HCT116 (cell line): ENCODE data around the gene NINJ2. TPM values are rescaled to one million over a fixed set of nuclear protein-coding genes. Genes with fewer than 3 reads are reported as not detected.

Experiments used
- ATAC-seq: fragments of 200-7000 bp; cut with Tn5 transposase; 2 replicates; pipeline ENCODE4 v1.9.1; 2020; ENCODE audit warnings: mild to moderate bottlenecking, moderate library complexity
- BruUV-seq: library from RNA; stranded (reverse); fragments of 400-500 nt; replicated peaks from 2 replicates; lab custom pipeline; 2021; lab: Mats Ljungman, UMichigan
- CTCF ChIA-PET: fragments of 300-600 bp; sonication (Branson Sonifier 250); formaldehyde crosslinking; loops from one replicate; lab custom pipeline; 2021; ENCODE audit warnings: antibody characterized with exemption; lab: Charles Lee
- POLR2A ChIA-PET: fragments of 300-600, 350-600 bp; sonication (Branson Sonifier 250); formaldehyde crosslinking; loops from one replicate; lab custom pipeline; 2021; ENCODE audit warnings: antibody characterized with exemption; lab: Charles Lee
- RAD21 ChIA-PET, 2 experiments: fragments of 300-600 bp; sonication (Branson Sonifier 250); formaldehyde crosslinking; loops; one replicate each; lab custom pipeline; 2023; ENCODE audit warnings: low total read pairs in 2 of 2; ENCODE audit not compliant: uncharacterized antibody in 2 of 2, unreplicated experiment in 2 of 2, low non-redundant PET in 1 of 2; lab: Charles Lee
- DNase-seq: peaks from one replicate; pipeline ENCODE4 v3.0.0-alpha.2; 2010; ENCODE audit warnings: low read depth, low spot score
- H2AFZ ChIP-seq: fragments of 200-600 bp; shearing (Covaris generic), sonication (generic); 2 replicates; pipeline ENCODE4 v1.6.1; 2017; ENCODE audit warnings: low read depth, mixed run types, mixed read lengths, antibody characterized with exemption, low read length; ENCODE audit not compliant: poor library complexity, severe bottlenecking
- H3K27ac ChIP-seq: 2 replicates; pipeline ENCODE4 v1.5.1; 2012; ENCODE audit warnings: low read depth, low read length
- H3K27me3 ChIP-seq: fragments of 200-600 bp; sonication (generic); 2 replicates; pipeline ENCODE4 v1.6.1; 2016; ENCODE audit warnings: mixed run types, low read length, mixed read lengths; ENCODE audit not compliant: insufficient read depth
- H3K36me3 ChIP-seq, 2 experiments: fragments of 200-500 bp in 1 of 2; fragments of 200-600 bp in 1 of 2; sonication (Bioruptor generic) in 1 of 2; sonication (generic) in 1 of 2; 2 replicates each; pipeline versions ENCODE4 v1.5.1 to v1.6.1; 2014 to 2016; ENCODE audit warnings: low read length in 2 of 2, inconsistent platforms in 1 of 2, mixed read lengths in 1 of 2, mixed run types in 1 of 2; ENCODE audit not compliant: insufficient read depth in 2 of 2, control insufficient read depth in 1 of 2
- H3K4me1 ChIP-seq, 2 experiments: fragments of 200-600 bp in 1 of 2; sonication (generic) in 1 of 2; 2 replicates each; pipeline versions ENCODE4 v1.5.1 to v1.6.1; 2012 to 2017; ENCODE audit warnings: low read length in 2 of 2, inconsistent platforms in 1 of 2, mild to moderate bottlenecking in 1 of 2, mixed read lengths in 1 of 2, mixed run types in 1 of 2, moderate library complexity in 1 of 2; ENCODE audit not compliant: insufficient read depth in 2 of 2, control insufficient read depth in 1 of 2
- H3K4me2 ChIP-seq: fragments of 200-600 bp; sonication (generic); 2 replicates; pipeline ENCODE4 v1.6.1; 2017; ENCODE audit warnings: mixed run types, low read length, mixed read lengths
- H3K4me3 ChIP-seq, 2 experiments: fragments of 200-600 bp in 1 of 2; sonication (generic) in 1 of 2; replicated peaks in 1 of 2; 2 replicates each; pipeline ENCODE4 v1.5.1; 2011 to 2016; ENCODE audit warnings: low read length in 2 of 2, control low read depth in 1 of 2, low read depth in 1 of 2, mild to moderate bottlenecking in 1 of 2, mixed read lengths in 1 of 2, mixed run types in 1 of 2
- H3K79me2 ChIP-seq: fragments of 200-600 bp; sonication (generic); 2 replicates; pipeline ENCODE4 v1.6.1; 2017; ENCODE audit warnings: mild to moderate bottlenecking, mixed run types, low read length, moderate library complexity, mixed read lengths; ENCODE audit not compliant: insufficient read depth
- H3K9ac ChIP-seq: fragments of 200-600 bp; sonication (generic); 2 replicates; pipeline ENCODE4 v1.6.1; 2016; ENCODE audit warnings: low read length, mixed read lengths
- H3K9me2 ChIP-seq: fragments of 200-600 bp; sonication (generic), shearing (Covaris generic); 2 replicates; pipeline ENCODE4 v1.6.1; 2017; ENCODE audit warnings: mixed run types, mild to moderate bottlenecking, moderate library complexity; ENCODE audit not compliant: insufficient read depth
- H3K9me3 ChIP-seq, 2 experiments: fragments of 200-500 bp in 1 of 2; fragments of 200-600 bp in 1 of 2; sonication (Bioruptor generic) in 1 of 2; sonication (generic) in 1 of 2; 2 replicates each; pipeline ENCODE4 v1.6.1; 2014 to 2017; ENCODE audit warnings: low read length in 2 of 2, mixed read lengths in 2 of 2, inconsistent platforms in 1 of 2, low read depth in 1 of 2, mild to moderate bottlenecking in 1 of 2, mixed run types in 1 of 2, moderate library complexity in 1 of 2; ENCODE audit not compliant: control insufficient read depth in 1 of 2, insufficient read depth in 1 of 2
- H4K20me1 ChIP-seq: fragments of 200-600 bp; sonication (generic), shearing (Covaris generic); 2 replicates; pipeline ENCODE4 v1.6.1; 2017; ENCODE audit warnings: mixed run types, mild to moderate bottlenecking, moderate library complexity; ENCODE audit not compliant: insufficient read depth
- ATF3 ChIP-seq: IDR thresholded peaks from 2 replicates; pipeline ENCODE4 v1.6.1; 2012
- EGR1 ChIP-seq: IDR thresholded peaks from 2 replicates; pipeline ENCODE4 v1.6.1; 2012; ENCODE audit warnings: low read depth
- ELF1 ChIP-seq: IDR thresholded peaks from 2 replicates; pipeline ENCODE4 v1.6.1; 2012; ENCODE audit warnings: low read depth, borderline replicate concordance
- EZH2phosphoT487 ChIP-seq: fragments of 200-600 bp; IDR thresholded peaks from 2 replicates; pipeline ENCODE4 v1.6.1; 2018; ENCODE audit warnings: antibody characterized with exemption, borderline replicate concordance
- FOSL1 ChIP-seq: IDR thresholded peaks from 2 replicates; pipeline ENCODE4 v1.6.1; 2012; ENCODE audit warnings: low read depth
- JUND ChIP-seq: IDR thresholded peaks from 2 replicates; pipeline ENCODE4 v1.6.1; 2012
- MAX ChIP-seq: IDR thresholded peaks from 2 replicates; pipeline ENCODE4 v1.6.1; 2012
- POLR2A ChIP-seq: IDR thresholded peaks from 2 replicates; pipeline ENCODE4 v1.7.0; 2011; ENCODE audit warnings: borderline replicate concordance; ENCODE audit not compliant: insufficient read depth, insufficient read length; ENCODE audit errors: extremely low read depth
- POLR2AphosphoS5 ChIP-seq: IDR thresholded peaks from 2 replicates; pipeline ENCODE4 v1.6.1; 2011; ENCODE audit warnings: mild to moderate bottlenecking, low read depth, low read length, moderate library complexity
- REST ChIP-seq: IDR thresholded peaks from 2 replicates; pipeline ENCODE4 v1.6.1; 2012; ENCODE audit warnings: low read depth
- SP1 ChIP-seq: IDR thresholded peaks from 2 replicates; pipeline ENCODE4 v1.6.1; 2012; ENCODE audit warnings: low read depth
- SRF ChIP-seq: IDR thresholded peaks from 2 replicates; pipeline ENCODE4 v1.6.1; 2012; ENCODE audit warnings: low read depth
- TCF7L2 ChIP-seq: IDR thresholded peaks from 2 replicates; pipeline ENCODE4 v1.7.0; 2011; ENCODE audit warnings: borderline replicate concordance, inconsistent platforms; ENCODE audit not compliant: insufficient read depth, insufficient read length; ENCODE audit errors: extremely low read depth
- YY1 ChIP-seq: IDR thresholded peaks from 2 replicates; pipeline ENCODE4 v1.6.1; 2011; ENCODE audit warnings: low read length, low read depth, moderate library complexity, mild to moderate bottlenecking; ENCODE audit not compliant: insufficient replicate concordance; ENCODE audit errors: extremely low read depth
- ZBTB33 ChIP-seq: IDR thresholded peaks from 2 replicates; pipeline ENCODE4 v1.6.1; 2011; ENCODE audit warnings: mild to moderate bottlenecking, low read length, moderate library complexity; ENCODE audit not compliant: insufficient replicate concordance; ENCODE audit errors: extremely low read depth
- ZNF274 ChIP-seq: fragments of 200-500 bp; sonication (Bioruptor generic); IDR thresholded peaks from 2 replicates; pipeline ENCODE4 v1.6.1; 2014; ENCODE audit warnings: mild to moderate bottlenecking, low read depth, low read length, inconsistent platforms
- intact Hi-C: fragments of 100-400 bp; cut with micrococcal nuclease; formaldehyde crosslinking; loops from 2 replicates; pipeline ENCODE4 v1.10.0; 2022
- total RNA-seq: library from RNA; stranded (reverse); gene quantifications from one replicate; pipeline ENCODE4 v1.2.1, GENCODE V29; 2021; ENCODE audit not compliant: unreplicated experiment

Gene NINJ2
- total RNA-seq, 1 experiment from 2014 or later, result not detected

- POLR2A ChIA-PET, result no interaction called here
- no peak overlapping the region for H3K4me2 ChIP-seq
- intact Hi-C loops, result no loop called here
- DNase-seq, result no peak
- ATAC-seq, result no peak
- no peaks in the 10 kb centered on the region for H4K20me1 ChIP-seq
- no peaks in the 10 kb centered on the region for H3K79me2 ChIP-seq
- RAD21 ChIA-PET, result interaction anchor here in 1 of 2 experiments (1.2 kb wide), 1 partner anchor 102 kb away, joined by 3 read pairs; no protein-coding TSS in a partner anchor
- no TSS peak for BruUV-seq
- no peak overlapping the region for H3K4me3 ChIP-seq
- no peaks in the 10 kb centered on the region for H3K27me3 ChIP-seq
- no peaks in the 10 kb centered on the region for H3K9me3 ChIP-seq
- no peak for TF ChIP-seq REST
- TF ChIP-seq SRF, result no peak
- TF ChIP-seq POLR2A, result no peak
- TF ChIP-seq JUND, result no peak
- TF ChIP-seq EZH2phosphoT487, result no peak
- TF ChIP-seq ATF3, result no peak
- TF ChIP-seq SP1, result no peak
- TF ChIP-seq POLR2AphosphoS5, result no peak
- no peak for TF ChIP-seq ZNF274
- no peak for TF ChIP-seq ELF1
- TF ChIP-seq EGR1, result no peak
- no peak for TF ChIP-seq FOSL1
- TF ChIP-seq MAX, result no peak
- TF ChIP-seq YY1, result no peak
- TF ChIP-seq ZBTB33, result no peak
- TF ChIP-seq TCF7L2, result no peak
- TF ChIP-seq, all 23 proteins: peak for 0
- no peaks in the 10 kb centered on the region for H3K36me3 ChIP-seq
- no peaks in the 10 kb centered on the region for H3K9me2 ChIP-seq
- CTCF ChIA-PET, result interaction anchor here (2.4 kb wide), 1 partner anchor 103 kb away, joined by 14 read pairs; no protein-coding TSS in a partner anchor
- no peak overlapping the region for H3K27ac ChIP-seq
- no peak overlapping the region for H3K9ac ChIP-seq
- H2AFZ ChIP-seq, result no peak overlapping the region
- H3K4me1 ChIP-seq, result peaks cover 0 to 4% of the 10 kb centered on the region in 2 experiments; a peak in 1 of 4 replicates
Measured at GRCh38 chr12:544941-545635, 118.2 kb downstream of the NINJ2 start.
